ENCODE data around the gene IFITM1. TPM values are rescaled to one million over a fixed set of nuclear protein-coding genes. Genes with fewer than 3 reads are reported as not detected.
"Not testable (repeated sequence)": the region's sequence is repeated elsewhere in the genome, so short reads cannot be mapped to it uniquely, and the experiment has no call there.

The IFITM1 gene
- total RNA-seq, 4 donors from 2014 or later = 216 to 431 (median 256) TPM

DNA sequence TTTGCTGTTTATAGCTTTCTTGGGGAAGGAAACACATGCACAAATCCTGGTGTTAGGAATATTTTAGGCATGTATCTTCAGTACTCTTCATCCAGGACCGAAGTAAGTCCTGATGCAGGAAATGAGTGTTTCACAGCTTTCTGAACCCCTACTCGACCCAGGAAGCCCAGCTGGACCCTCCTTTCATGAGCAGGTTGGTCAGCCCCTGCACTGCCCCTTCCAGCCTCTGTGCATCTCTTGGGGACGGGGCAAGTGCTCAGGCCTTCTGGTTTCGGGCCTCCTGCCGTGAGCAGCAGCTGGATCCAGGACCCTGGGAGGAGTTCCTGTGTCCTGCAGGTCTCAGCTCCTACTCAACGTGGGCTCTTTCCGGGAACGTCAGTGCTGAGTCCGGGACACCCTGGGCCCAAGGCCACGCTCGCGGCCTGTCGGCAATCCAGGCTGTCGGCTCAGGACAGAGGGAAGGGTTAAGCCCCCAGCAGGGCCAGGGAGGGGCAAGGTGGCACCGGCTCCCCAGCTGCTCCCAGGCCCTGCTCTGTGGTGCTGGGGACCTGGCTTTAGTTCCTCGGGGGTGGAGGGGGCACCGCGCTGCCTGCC, 3.8 kb upstream of the IFITM1 start:
- Histone ChIP-seq H3K27ac (peak overlapping the region; percentile 73 to 94 (median 87)), H3K4me3 (peak overlapping the region; percentile 33 to 58 (median 48)), H3K4me1 (peaks cover 0 to 64% (median 39%) of the 10 kb centered on the region in 4 donors)
- H3K9me3 ChIP-seq; H3K36me3 ChIP-seq; H3K27me3 ChIP-seq; DNase-seq (ENCODE audit: low spot score in 2 of 2): not testable (repeated sequence)
- 0 to 3% methylated on average over 2 to 6 of the region's 18 CpGs for WGBS, 2 donors
- TF ChIP-seq, protein P1, sequence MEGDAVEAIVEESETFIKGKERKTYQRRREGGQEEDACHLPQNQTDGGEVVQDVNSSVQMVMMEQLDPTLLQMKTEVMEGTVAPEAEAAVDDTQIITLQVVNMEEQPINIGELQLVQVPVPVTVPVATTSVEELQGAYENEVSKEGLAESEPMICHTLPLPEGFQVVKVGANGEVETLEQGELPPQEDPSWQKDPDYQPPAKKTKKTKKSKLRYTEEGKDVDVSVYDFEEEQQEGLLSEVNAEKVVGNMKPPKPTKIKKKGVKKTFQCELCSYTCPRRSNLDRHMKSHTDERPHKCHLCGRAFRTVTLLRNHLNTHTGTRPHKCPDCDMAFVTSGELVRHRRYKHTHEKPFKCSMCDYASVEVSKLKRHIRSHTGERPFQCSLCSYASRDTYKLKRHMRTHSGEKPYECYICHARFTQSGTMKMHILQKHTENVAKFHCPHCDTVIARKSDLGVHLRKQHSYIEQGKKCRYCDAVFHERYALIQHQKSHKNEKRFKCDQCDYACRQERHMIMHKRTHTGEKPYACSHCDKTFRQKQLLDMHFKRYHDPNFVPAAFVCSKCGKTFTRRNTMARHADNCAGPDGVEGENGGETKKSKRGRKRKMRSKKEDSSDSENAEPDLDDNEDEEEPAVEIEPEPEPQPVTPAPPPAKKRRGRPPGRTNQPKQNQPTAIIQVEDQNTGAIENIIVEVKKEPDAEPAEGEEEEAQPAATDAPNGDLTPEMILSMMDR (IDR thresholded peaks at IDR 0.05) = peak in 1 of 5 experiments; percentile 10
- peak in 1 of 2 donors; percentile 48 for TF ChIP-seq EP300 (IDR thresholded peaks at IDR 0.05)

DNA sequence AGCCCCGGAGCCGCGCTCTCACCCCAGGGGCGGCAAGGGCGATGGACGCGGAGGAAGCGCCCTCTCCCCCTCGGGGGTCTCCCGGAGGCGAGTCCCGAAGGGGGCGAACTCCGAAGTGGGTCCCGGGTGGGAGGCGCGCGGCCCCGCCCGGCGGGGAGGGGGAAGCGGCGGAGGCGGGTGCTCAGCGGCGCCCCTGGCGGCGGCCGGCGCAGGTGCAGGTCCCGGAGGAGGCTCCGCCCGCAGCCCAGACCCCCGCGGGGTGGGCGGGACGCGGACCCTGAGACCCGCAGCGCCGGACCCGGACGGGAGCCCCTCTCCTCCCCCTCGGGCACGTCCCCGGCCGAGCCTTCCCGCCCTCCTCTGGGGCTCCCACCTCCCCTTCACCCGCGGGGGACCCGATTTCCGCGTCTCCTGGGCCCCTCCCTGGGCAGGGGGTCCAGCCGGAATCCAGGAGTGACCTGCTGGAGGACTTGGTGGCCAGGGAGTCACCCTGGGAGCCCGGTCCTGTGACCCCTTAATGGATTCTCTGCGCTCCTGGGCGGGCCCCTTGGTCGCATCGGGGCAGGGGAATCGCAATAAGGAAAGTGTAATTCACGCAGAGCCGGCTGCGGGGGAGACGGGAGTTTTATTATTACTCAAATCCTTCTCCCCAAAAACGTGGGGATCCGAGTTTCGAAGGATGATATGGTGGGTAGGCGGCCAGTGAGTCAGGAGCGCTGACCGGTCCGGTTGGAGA, 2.7 kb upstream of the IFITM1 start:
- H3K27ac ChIP-seq = peak overlapping the region; percentile 66 to 92 (median 90)

DNA sequence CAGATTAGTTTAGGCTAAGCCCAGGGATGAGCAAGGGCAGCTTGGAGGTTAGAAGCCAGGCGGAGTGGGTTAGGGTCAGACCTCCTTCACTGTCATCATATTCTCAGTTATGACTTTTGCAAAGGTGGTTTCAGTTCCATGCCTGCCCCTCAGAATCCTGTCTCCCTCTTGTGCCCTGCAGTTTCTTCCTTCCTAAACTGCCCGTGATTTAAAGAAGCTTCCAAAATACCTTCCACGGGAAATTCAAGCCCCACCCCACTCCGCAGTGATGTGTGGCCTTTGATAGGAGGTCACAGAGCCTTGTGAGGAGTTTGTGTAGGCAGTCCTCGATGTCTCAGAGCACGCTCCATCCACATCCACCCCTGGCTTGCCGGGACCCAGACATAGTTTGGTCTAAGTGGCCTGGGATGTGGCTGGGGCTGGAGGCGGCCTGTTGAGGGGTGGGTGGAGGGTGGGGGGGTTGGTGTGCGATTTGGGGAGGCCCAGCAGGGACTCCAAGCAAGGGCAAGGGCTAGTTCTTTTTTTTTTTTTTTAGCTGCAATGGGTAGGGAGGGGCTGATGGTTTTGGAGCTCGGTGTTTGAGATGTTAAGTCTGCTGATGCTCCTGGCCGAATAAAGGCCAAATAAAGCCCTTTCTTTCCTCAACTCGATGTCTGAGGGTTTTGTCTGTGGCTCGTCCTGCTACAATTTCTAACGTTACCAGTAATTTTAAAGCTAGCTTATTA, 1.6 kb upstream of the IFITM1 start:
- H3K27me3 ChIP-seq = no peaks in the 10 kb centered on the region
- H3K9me3 ChIP-seq = no peaks in the 10 kb centered on the region
- no peak for TF ChIP-seq POLR2A (IDR thresholded peaks at IDR 0.05)
- TF ChIP-seq, protein P1 (IDR thresholded peaks at IDR 0.05) = no peak
- TF ChIP-seq EP300 (IDR thresholded peaks at IDR 0.05) = no peak
- 27 to 38% methylated on average over 14 of the region's 14 CpGs for WGBS, 2 donors
- peaks cover 0 to 67% (median 31%) of the 10 kb centered on the region in 4 donors for H3K4me1 ChIP-seq
- H3K4me3 ChIP-seq = peak overlapping the region in 3 of 4 donors; percentile 29 to 47 (median 35)
- no peak for DNase-seq (ENCODE audit: low spot score in 2 of 2)
- H3K27ac ChIP-seq = peak overlapping the region; percentile 66 to 92 (median 90)
- no peaks in the 10 kb centered on the region for H3K36me3 ChIP-seq

More for the DNA sequence above, 2.7 kb upstream of the IFITM1 start:
- 4% methylated on average over 5 to 9 of the region's 71 CpGs for WGBS, 2 donors
- Histone ChIP-seq H3K4me1 (peaks cover 0 to 65% (median 35%) of the 10 kb centered on the region in 4 donors), H3K4me3 (peak overlapping the region in 3 of 4 donors; percentile 29 to 47 (median 35))
- not testable (repeated sequence) for H3K27me3 ChIP-seq; DNase-seq (ENCODE audit: low spot score in 2 of 2); H3K36me3 ChIP-seq; H3K9me3 ChIP-seq

DNA sequence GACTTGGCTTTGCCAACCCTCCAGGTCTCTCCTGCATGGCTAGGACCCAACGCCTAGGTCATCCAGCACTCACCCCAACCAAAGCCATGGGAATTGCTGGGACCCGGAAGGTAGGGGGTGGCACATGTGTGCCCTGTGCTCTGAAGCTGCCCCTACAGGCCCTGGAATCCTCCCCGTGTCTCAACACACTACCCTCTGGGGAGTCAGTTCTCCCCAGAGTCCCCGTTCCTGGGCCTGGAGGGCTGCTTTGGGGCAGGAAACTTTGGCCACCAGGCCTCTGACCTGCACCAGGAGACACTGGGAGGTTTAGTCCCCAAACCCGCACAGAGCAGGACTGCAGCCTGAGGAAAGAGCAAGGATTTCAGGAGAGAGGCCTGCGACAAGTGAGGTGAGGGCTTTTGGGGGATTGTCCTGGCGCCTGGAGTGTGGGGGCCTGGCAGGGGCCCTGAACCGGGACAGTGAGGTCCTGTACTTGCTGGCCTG, 495 bp upstream of the IFITM1 start:
- 63 to 69% methylated on average over 6 to 8 of the region's 8 CpGs for WGBS, 2 donors
- DNase-seq (ENCODE audit: low spot score in 2 of 2) = no peak
- Histone ChIP-seq H3K27ac (peak overlapping the region; percentile 66 to 92 (median 90)), H3K36me3 (no peaks in the 10 kb centered on the region), H3K4me3 (peak overlapping the region in 2 of 4 donors; percentile 51 to 55), H3K4me1 (peaks cover 0 to 64% (median 33%) of the 10 kb centered on the region in 4 donors), H3K27me3 (no peaks in the 10 kb centered on the region), H3K9me3 (no peaks in the 10 kb centered on the region)
- TF ChIP-seq, protein P1 (IDR thresholded peaks at IDR 0.05) = no peak
- no peak for TF ChIP-seq EP300 (IDR thresholded peaks at IDR 0.05)
- TF ChIP-seq POLR2A (IDR thresholded peaks at IDR 0.05) = no peak

DNA sequence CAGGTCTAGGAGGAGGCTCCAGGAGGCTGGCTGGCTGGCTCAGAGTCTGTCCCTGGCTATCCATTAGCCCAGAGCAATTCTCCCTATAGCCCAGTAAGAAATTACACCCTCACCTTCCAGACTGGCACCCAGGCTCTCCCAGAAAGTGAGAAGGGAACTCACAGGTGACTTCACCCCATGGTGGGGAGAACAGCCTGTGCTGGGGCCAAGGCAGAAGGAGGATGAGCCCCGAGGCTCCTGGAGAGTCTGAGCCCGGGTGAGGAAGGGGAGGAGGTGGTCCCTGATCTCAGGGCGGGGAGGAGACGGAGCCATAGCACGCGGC, 675 bp downstream of the IFITM1 start:
- H3K27me3 ChIP-seq; H3K9me3 ChIP-seq; DNase-seq (ENCODE audit: low spot score in 2 of 2); H3K36me3 ChIP-seq: not testable (repeated sequence)
- 54 to 57% methylated on average over 6 of the region's 6 CpGs for WGBS, 2 donors
- Histone ChIP-seq H3K4me3 (peak overlapping the region; percentile 40 to 55 (median 46)), H3K27ac (peak overlapping the region; percentile 66 to 92 (median 90)), H3K4me1 (peaks cover 0 to 58% (median 31%) of the 10 kb centered on the region in 4 donors)

Measured in tibial nerve (tissue), 4 donors.